Measurements from ENCODE around the gene S100A4. TPM values are rescaled to one million over a fixed set of nuclear protein-coding genes. Genes with fewer than 3 reads are reported as not detected.

Gene S100A4
- polyA plus RNA-seq, 1 experiment: 797 TPM

DNA sequence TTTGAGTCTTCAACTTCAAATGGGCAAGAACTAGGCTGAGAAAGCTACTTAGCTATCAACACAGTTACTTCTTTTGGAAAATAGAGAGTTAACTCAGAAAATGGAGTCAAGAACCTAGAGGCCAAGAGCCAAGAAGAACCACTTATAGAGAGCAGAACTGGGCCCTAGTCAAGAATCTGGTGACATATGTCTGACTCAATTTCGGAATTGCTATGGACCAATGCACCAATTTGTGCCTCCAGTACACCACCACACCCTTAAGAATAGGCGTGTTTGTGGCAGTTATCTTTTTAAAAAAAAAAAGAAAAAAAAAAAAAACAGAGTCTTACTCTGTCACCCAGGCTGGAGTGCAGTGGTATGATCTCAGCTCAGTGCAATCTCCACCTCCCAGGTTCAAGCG, 12.3 kb upstream of the S100A4 start:
- Histone ChIP-seq H3K27me3 (ENCODE audit: control insufficient read depth, insufficient read depth, low read length) (no peaks in the 10 kb centered on the region), H3K4me3 (ENCODE audit: low read depth, low read length) (no peak overlapping the region), H3K36me3 (ENCODE audit: control insufficient read depth, insufficient read depth, low read length) (no peaks in the 10 kb centered on the region)
- ChIA-PET CTCF (interaction anchor here (0.9 to 1.2 kb wide), 2 partner anchors 10 to 13 kb away, joined by 3 read pairs; no protein-coding TSS in a partner anchor), POLR2A (no interaction called here)
- DNase-seq (ENCODE audit: low read depth): no peak
- TF ChIP-seq, protein P1, sequence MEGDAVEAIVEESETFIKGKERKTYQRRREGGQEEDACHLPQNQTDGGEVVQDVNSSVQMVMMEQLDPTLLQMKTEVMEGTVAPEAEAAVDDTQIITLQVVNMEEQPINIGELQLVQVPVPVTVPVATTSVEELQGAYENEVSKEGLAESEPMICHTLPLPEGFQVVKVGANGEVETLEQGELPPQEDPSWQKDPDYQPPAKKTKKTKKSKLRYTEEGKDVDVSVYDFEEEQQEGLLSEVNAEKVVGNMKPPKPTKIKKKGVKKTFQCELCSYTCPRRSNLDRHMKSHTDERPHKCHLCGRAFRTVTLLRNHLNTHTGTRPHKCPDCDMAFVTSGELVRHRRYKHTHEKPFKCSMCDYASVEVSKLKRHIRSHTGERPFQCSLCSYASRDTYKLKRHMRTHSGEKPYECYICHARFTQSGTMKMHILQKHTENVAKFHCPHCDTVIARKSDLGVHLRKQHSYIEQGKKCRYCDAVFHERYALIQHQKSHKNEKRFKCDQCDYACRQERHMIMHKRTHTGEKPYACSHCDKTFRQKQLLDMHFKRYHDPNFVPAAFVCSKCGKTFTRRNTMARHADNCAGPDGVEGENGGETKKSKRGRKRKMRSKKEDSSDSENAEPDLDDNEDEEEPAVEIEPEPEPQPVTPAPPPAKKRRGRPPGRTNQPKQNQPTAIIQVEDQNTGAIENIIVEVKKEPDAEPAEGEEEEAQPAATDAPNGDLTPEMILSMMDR (IDR thresholded peaks at IDR 0.05; ENCODE audit: insufficient read depth, low read depth, low read length): no peak

DNA sequence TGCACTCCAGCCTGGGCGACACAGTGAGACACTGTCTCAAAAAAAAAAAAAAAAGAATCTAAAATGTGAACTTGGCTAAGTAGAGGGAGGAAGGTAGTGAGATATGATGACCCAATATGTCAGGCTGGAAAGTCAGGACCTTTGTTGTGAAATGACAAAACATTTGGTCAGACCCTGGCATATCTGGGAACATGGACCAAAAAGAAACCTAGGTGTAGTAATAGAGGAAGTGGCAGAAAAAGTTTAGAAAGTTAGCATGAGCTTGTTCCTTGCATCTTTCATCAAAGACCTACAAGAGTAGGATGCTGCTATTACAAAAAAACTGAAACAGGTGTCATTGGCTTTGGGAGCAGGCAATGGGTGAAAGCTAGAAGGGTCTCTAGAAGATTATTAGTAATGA, 10.7 kb upstream of the S100A4 start:
- H3K4me3 ChIP-seq (ENCODE audit: low read depth, low read length): no peak overlapping the region
- H3K27me3 ChIP-seq (ENCODE audit: control insufficient read depth, insufficient read depth, low read length): no peaks in the 10 kb centered on the region
- no peaks in the 10 kb centered on the region for H3K36me3 ChIP-seq (ENCODE audit: control insufficient read depth, insufficient read depth, low read length)
- DNase-seq (ENCODE audit: low read depth): no peak
- ChIA-PET CTCF (interaction anchor here (1.5 kb wide), 1 partner anchor 10 kb away, joined by 6 read pairs; no protein-coding TSS in a partner anchor), POLR2A (interaction anchor here (1.3 kb wide), 1 partner anchor 10 kb away, joined by 3 read pairs; no protein-coding TSS in a partner anchor)
- TF ChIP-seq, protein P1 (IDR thresholded peaks at IDR 0.05; ENCODE audit: insufficient read depth, low read depth, low read length): no peak

DNA sequence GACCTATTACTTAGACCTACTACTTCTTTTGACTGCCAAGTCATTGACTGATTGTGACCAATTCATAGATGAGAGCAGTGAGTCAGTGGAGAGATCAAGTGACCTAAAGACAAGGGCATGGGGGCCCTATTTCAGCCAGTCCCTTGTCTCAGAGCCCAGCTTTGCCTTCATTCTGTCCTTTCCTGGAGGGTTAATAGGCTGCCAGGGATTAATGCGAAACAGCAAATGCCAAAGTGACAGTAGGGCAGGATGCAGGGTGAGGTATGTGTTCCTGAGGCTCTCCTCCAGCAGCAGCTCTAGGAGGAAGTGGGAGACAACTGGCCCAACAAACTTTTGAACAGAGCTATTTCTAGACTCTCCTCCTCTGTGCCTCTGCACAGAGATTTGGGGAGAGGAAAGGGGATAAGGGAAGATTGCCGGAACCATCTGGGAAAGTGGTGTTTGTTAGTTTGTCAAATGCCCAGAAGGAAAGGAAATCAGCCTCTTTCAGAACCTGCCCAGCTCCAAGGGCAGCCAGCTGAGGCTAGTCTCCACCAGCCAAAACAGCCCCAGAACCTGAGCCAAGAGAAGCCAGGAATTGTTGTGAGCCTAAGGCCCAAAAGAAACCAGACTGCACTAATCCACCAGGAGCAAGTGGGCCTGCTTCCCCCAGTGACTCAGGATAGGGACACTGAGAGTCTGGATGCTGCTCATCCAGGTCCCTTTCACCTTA, 8.4 kb upstream of the S100A4 start:
- POLR2A ChIA-PET: interaction anchor here (0.7 to 1.1 kb wide), 2 partner anchors 12 to 70 kb away, joined by 3 to 5 read pairs; no protein-coding TSS in a partner anchor
- no peak for DNase-seq (ENCODE audit: low read depth)
- CTCF ChIA-PET: interaction anchor here (0.7 to 2.8 kb wide), 10 partner anchors 8 to 1419 kb away, joined by 3 to 14 read pairs (median 4); partner anchors contain the start of genes S100A13, S100A2 and S100A5

DNA sequence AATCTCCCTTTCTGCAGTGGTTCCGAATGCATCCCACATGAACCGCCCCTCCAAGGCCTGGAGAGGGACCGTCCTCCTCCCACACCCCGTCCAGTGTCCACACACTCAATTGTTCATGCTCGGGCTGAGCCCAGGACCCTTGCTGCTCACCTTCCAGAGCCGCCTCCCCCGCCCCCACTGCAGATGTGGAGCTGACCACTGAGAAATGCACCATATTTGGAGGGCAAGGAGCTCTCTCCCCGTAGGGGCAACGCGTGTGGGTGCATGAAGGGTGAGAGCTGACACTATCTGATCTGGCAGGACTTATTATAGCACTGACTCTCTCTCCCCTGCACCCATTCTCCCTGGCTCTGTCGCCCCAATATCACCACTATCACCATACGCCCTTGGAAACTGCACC, 7.5 kb upstream of the S100A4 start:
- Histone ChIP-seq H3K27me3 (ENCODE audit: control insufficient read depth, insufficient read depth, low read length) (no peaks in the 10 kb centered on the region), H3K4me3 (ENCODE audit: low read depth, low read length) (no peak overlapping the region), H3K36me3 (ENCODE audit: control insufficient read depth, insufficient read depth, low read length) (no peaks in the 10 kb centered on the region)
- CTCF ChIA-PET: interaction anchor here (1.0 to 2.8 kb wide), 4 partner anchors 9 to 74 kb away, joined by 3 to 14 read pairs (median 4); partner anchors contain the start of genes S100A13, S100A2 and S100A5
- POLR2A ChIA-PET: no interaction called here
- TF ChIP-seq, protein P1 (IDR thresholded peaks at IDR 0.05; ENCODE audit: insufficient read depth, low read depth, low read length): no peak
- no peak for DNase-seq (ENCODE audit: low read depth)

More for the DNA sequence above, 8.4 kb upstream of the S100A4 start:
- Histone ChIP-seq H3K27me3 (ENCODE audit: control insufficient read depth, insufficient read depth, low read length) (no peaks in the 10 kb centered on the region), H3K4me3 (ENCODE audit: low read depth, low read length) (no peak overlapping the region), H3K36me3 (ENCODE audit: control insufficient read depth, insufficient read depth, low read length) (no peaks in the 10 kb centered on the region)
- TF ChIP-seq, protein P1 (IDR thresholded peaks at IDR 0.05; ENCODE audit: insufficient read depth, low read depth, low read length): no peak

DNA sequence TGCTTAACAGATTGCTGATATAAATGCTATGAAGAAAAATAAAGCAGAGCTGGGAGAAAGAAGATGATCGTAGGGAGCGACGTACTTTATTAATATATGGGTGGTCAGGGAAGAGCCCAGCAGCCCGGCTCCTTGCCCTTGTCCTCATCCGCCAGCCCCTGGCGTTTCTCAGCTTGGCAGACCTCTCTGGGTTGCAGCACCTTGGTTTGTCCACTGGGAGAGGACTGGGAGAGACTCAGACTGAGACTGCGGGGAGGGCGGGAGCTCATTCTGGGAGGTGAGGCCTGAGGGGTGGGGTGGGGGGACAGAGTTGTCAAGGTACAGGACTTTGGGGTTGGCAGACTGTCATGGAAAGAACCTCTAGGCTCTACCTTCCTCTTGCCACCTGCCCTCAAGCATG, 6.7 kb upstream of the S100A4 start:
- ChIA-PET CTCF (interaction anchor here (1.2 to 5.2 kb wide), 4 partner anchors 12 to 18 kb away, joined by 3 to 39 read pairs (median 10); partner anchors contain the start of genes S100A5 and S100A6), POLR2A (no interaction called here)
- H3K4me3 ChIP-seq (ENCODE audit: low read depth, low read length): no peak overlapping the region
- no peaks in the 10 kb centered on the region for H3K27me3 ChIP-seq (ENCODE audit: control insufficient read depth, insufficient read depth, low read length)
- DNase-seq (ENCODE audit: low read depth): no peak
- TF ChIP-seq, protein P1 (IDR thresholded peaks at IDR 0.05; ENCODE audit: insufficient read depth, low read depth, low read length): no peak
- no peaks in the 10 kb centered on the region for H3K36me3 ChIP-seq (ENCODE audit: control insufficient read depth, insufficient read depth, low read length)
